AG09319 (cell line): ENCODE measurements around the gene ITGA3.

Experiments used
- DNase-seq: peaks from one replicate; pipeline ENCODE4 v3.0.0-alpha.2; 2010; ENCODE audit warnings: low read depth; ENCODE audit errors: extremely low read depth
- CTCF ChIP-seq: IDR thresholded peaks from 2 replicates; pipeline ENCODE4 v1.5.1; 2011; ENCODE audit warnings: low read depth, mild to moderate bottlenecking, inconsistent platforms, low read length, moderate library complexity

ITGA3 gene

DNA sequence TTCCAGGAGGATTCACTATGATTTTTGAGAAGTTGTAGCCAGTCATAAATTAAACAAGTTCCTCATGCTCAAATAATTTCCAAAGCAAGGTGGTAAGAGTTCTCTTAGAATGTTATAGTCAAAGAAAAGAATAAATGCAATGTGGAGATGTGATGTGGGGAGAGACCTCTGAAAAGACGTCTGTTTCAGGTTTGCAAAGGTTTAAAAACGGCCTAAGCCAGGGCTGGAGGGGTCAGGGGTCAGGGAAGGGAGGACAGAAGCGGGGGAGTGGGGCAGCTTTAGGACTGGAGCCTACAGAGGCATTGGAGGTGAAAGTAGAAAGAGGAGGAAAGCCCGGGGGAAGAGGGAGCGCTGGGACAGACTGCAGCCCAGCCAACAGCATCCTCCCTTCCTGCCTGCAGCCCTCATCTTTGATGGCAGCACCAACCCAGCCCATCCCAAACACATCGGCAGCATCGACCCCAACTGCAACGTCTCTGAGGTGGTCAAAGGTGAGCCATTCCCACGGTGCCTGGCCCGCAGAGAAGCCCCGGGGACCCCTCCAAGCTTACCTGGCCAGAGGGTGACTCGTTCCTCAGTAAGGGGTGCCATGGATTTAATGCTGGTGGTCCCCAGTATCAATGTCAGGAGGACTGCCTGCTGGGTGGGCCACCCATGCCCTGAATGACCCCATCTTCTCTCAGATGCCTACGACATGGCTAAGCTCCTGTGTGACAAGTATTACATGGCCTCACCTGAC, 50.7 kb downstream of the ITGA3 start:
- TF ChIP-seq CTCF: no peak
- no peak for DNase-seq

- DNase-seq: no peak
- no peak for TF ChIP-seq CTCF
Measured at GRCh38 chr17:50107790-50108414, 52.0 kb downstream of the ITGA3 start.

DNA sequence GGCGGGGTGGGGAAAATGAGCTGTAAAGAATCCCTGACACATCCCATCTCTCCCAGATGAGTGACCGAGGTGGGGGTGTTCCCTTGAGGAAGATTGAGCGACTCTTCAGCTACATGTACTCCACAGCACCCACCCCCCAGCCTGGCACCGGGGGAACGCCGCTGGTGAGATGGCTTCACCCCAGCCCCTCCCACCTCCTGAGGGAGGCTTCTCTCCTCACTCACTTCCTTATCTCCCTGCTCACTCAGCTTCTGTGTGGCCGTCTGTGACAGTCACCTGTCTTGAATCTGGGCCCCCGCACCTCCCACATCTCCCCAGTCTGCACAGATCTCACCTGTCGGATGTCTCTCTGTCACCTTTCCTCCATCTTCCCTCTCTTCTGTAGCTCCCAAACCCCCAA, 52.6 kb downstream of the ITGA3 start:
- TF ChIP-seq CTCF: no peak
- DNase-seq: no peak

DNA sequence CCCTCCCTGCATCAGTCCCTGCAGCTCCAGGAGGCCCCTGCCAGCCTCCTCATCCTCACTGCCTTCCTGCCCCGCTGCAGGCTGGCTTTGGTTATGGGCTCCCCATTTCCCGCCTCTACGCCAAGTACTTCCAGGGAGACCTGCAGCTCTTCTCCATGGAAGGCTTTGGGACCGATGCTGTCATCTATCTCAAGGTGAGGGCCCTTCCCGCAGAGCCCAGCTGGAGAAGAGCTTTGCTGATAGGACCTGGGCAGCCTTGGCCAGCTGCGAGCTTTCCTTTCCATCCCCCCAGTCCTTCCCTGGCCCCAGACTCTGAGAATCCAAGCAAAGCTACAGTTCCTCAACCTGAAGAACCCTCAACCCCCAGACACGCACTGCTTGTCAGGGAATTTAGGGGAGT, 53.3 kb downstream of the ITGA3 start:
- TF ChIP-seq CTCF: no peak
- DNase-seq: no peak

GRCh38 chr17:50109785-50110184, 53.9 kb downstream of the ITGA3 start:
- TF ChIP-seq CTCF: no peak
- no peak for DNase-seq

DNA sequence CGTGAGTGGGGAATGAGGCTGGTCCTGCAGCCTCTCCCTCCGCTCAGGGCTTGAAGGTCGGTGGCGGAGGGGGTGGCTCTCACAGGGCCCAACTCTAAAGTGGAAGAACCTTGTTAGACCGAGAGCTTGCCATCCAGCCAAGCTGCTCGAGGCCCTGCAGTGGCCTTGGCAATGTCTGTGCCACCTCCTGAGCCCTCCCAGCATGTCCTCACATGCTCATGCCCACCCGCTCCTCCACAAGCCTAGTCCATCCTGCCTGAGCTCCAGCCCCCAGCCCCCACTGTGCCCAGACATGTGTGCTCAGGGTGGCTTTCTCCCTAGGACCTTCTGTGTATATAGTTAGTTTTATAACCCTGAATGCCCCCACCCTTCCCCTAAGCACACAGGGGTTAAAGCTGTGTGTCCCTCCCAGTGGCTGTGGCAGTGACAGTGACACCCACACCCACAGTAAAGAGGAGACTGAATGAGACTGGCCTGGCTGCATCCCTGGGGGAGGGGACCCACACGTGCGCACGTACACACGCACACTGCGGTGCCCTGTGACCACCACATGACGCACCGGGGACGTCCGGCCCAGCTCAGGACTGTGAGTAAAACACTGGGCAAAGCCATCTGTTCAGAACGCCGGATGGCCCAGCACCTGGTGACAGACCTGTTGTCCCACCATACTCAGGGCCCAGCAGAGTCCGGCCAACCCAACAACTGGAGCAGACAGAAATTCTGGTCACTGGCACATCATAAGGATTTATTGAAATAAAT, 54.9 kb downstream of the ITGA3 start:
- DNase-seq: no peak
- no peak for TF ChIP-seq CTCF
